ENCODE data around the gene DNAJB2. TPM values are rescaled to one million over a fixed set of nuclear protein-coding genes. Genes with fewer than 3 reads are reported as not detected.
"Not testable (repeated sequence)": the region's sequence is repeated elsewhere in the genome, so short reads cannot be mapped to it uniquely, and the experiment has no call there.

Gene DNAJB2
- total RNA-seq, 4 donors from 2014 or later, result 45.3 to 76.1 (median 54.9) TPM

DNA sequence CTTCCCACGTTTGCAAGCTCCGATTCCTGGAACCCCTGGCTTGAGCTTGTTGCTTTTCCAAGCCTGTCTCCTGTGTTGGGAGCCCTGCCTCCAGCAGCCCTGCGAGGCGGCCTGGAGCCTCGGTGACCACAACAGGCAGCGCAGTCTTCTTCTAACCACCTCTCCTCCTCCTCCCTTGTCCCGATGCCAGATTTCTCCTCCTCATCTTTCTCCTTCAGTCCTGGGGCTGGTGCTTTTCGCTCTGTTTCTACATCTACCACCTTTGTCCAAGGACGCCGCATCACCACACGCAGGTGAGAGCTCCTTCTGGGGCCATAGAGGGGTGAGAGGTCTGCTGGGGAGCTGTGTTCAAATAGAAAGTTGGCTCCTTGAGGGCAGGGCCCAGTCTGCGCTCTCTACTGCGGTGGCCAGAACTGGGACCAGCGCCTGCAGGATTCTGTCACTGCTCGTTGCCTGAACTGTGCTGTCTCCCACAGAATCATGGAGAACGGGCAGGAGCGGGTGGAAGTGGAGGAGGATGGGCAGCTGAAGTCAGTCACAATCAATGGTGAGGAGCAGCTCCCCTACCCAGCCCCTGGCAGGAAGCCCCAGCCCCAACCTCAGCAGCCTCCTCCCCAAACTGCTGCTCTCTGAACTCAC lies 3.9 kb downstream of the DNAJB2 start:
- Histone ChIP-seq H3K4me3 (no peak overlapping the region), H3K27ac (peak overlapping the region in 2 of 4 donors; percentile 19 to 49), H3K9me3 (no peaks in the 10 kb centered on the region), H3K27me3 (no peaks in the 10 kb centered on the region), H3K36me3 (peaks cover 0 to 66% of the 10 kb centered on the region in 2 donors), H3K4me1 (peaks cover 4 to 72% (median 17%) of the 10 kb centered on the region in 3 donors)
- no peak for ATAC-seq
- TF ChIP-seq POLR2A (IDR thresholded peaks at IDR 0.05), result no peak
- TF ChIP-seq EP300 (IDR thresholded peaks at IDR 0.05), result no peak
- TF ChIP-seq, protein P1, sequence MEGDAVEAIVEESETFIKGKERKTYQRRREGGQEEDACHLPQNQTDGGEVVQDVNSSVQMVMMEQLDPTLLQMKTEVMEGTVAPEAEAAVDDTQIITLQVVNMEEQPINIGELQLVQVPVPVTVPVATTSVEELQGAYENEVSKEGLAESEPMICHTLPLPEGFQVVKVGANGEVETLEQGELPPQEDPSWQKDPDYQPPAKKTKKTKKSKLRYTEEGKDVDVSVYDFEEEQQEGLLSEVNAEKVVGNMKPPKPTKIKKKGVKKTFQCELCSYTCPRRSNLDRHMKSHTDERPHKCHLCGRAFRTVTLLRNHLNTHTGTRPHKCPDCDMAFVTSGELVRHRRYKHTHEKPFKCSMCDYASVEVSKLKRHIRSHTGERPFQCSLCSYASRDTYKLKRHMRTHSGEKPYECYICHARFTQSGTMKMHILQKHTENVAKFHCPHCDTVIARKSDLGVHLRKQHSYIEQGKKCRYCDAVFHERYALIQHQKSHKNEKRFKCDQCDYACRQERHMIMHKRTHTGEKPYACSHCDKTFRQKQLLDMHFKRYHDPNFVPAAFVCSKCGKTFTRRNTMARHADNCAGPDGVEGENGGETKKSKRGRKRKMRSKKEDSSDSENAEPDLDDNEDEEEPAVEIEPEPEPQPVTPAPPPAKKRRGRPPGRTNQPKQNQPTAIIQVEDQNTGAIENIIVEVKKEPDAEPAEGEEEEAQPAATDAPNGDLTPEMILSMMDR (IDR thresholded peaks at IDR 0.05), result no peak
- TF ChIP-seq POLR2AphosphoS5 (IDR thresholded peaks at IDR 0.05), result no peak
- WGBS, 2 donors (ENCODE audit: low coverage in 1 of 2), result 70 to 90% methylated on average over 4 to 8 of the region's 17 CpGs

DNA sequence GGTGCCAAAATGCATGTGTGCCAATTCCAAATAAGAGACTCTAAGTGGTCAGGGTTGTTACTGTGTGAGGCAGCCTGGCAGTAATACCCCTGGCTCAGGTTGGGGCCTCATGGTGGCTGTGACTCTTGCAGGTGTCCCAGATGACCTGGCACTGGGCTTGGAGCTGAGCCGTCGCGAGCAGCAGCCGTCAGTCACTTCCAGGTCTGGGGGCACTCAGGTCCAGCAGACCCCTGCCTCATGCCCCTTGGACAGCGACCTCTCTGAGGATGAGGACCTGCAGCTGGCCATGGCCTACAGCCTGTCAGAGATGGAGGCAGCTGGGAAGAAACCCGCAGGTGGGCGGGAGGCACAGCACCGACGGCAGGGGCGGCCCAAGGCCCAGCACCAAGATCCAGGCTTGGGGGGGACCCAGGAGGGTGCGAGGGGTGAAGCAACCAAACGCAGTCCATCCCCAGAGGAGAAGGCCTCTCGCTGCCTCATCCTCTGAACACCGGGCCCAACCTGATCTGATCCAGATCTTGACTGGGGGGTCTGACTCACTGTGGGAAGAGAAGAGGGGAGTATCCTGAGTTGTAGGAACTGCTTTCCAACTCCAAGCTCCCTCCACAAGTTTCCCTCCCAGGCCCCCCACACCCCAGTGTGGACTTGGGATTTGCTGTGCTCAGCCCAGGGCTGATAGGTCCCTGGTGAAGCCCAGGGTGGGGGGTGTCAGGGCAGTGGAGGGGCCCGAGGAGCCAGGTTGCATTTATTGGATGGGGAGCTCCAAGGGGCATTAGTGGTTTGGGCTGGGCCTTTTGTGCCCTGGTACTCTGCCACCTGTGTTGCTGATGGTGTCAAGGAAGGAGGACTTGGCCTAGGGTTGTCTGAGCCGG lies 5.6 kb downstream of the DNAJB2 start:
- 72% methylated on average over 2 of the region's 16 CpGs; no CpG with 5 or more reads in 1 of the 2 donors for WGBS, 2 donors (ENCODE audit: low coverage in 1 of 2)
- no peak for ATAC-seq
- peak overlapping the region in 2 of 4 donors; percentile 42 to 76 for H3K27ac ChIP-seq
- TF ChIP-seq POLR2AphosphoS5 (IDR thresholded peaks at IDR 0.05), result no peak
- peaks cover 0 to 66% of the 10 kb centered on the region in 2 donors for H3K36me3 ChIP-seq
- H3K4me1 ChIP-seq, result peaks cover 0 to 70% (median 12%) of the 10 kb centered on the region in 3 donors
- H3K4me3 ChIP-seq, result no peak overlapping the region
- H3K27me3 ChIP-seq, result no peaks in the 10 kb centered on the region
- H3K9me3 ChIP-seq, result no peaks in the 10 kb centered on the region

DNA sequence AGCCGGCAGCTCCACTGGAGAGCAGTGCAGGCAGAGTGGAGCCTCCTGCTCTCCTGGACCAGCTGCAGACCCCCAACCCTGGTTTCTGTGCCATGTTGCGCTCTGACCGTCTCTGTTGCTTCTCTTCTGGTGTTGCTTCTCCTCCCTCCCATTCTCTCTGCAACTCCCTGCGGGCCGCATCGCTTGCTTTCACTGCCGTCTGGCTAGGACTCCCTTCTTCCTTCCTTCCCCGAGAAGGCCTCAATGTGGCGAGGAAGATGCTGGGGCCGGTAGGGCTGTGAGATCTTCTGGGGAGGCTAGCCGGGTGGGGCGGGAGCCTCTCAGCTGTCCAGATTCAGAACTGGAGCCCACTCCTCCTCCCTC lies 6.2 kb downstream of the DNAJB2 start:
- Histone ChIP-seq H3K4me3 (no peak overlapping the region), H3K27me3 (no peaks in the 10 kb centered on the region), H3K9me3 (no peaks in the 10 kb centered on the region), H3K27ac (peak overlapping the region in 3 of 4 donors; percentile 25 to 76 (median 56)), H3K36me3 (peaks cover 0 to 66% of the 10 kb centered on the region in 2 donors), H3K4me1 (peaks cover 0 to 70% (median 9%) of the 10 kb centered on the region in 3 donors)
- TF ChIP-seq POLR2A (IDR thresholded peaks at IDR 0.05) (no peak), POLR2AphosphoS5 (IDR thresholded peaks at IDR 0.05) (no peak), EP300 (IDR thresholded peaks at IDR 0.05) (no peak)
- TF ChIP-seq, protein P1 (IDR thresholded peaks at IDR 0.05), result no peak
- ATAC-seq, result no peak
- no CpG with 5 or more reads among the region's 12 CpGs for WGBS, 2 donors (ENCODE audit: low coverage in 1 of 2)

DNA sequence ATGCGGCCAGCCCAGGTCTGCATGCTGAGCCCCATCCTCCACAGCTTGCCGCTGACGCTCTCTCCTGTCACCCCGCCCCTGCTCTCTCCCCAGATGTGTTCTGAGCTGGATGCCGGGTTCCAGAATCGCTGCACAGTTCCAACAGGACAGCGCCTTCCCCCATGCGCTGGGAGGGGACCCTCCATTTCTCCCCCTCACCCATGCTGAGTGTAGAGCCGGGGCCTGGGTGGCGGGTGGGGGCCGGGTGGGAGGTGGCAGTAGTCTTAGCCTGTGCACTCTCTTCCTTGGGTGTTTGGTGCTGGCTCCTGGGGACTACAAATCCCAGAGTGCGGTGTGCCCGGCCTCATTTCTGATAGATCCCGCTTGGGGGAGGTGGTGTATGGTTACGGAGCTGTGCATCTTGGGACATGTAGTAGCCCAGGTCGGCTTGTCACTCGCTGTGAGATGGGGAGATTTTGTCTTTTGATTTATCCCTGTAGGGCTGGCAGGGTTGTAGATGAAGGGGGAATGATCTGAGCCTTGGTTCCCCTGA lies 6.8 kb downstream of the DNAJB2 start:
- peak overlapping the region in 3 of 4 donors; percentile 25 to 76 (median 56) for H3K27ac ChIP-seq
- peaks cover 0 to 60% of the 10 kb centered on the region in 2 donors for H3K36me3 ChIP-seq
- H3K4me3 ChIP-seq, result no peak overlapping the region
- no peaks in the 10 kb centered on the region for H3K27me3 ChIP-seq
- TF ChIP-seq, protein P1 (IDR thresholded peaks at IDR 0.05), result no peak
- no peak for TF ChIP-seq EP300 (IDR thresholded peaks at IDR 0.05)
- TF ChIP-seq POLR2A (IDR thresholded peaks at IDR 0.05), result no peak
- TF ChIP-seq POLR2AphosphoS5 (IDR thresholded peaks at IDR 0.05), result no peak
- no CpG with 5 or more reads among the region's 17 CpGs for WGBS, 2 donors (ENCODE audit: low coverage in 1 of 2)
- ATAC-seq, result peak; percentile 43
- peaks cover 0 to 64% (median 6%) of the 10 kb centered on the region in 3 donors for H3K4me1 ChIP-seq
- H3K9me3 ChIP-seq, result no peaks in the 10 kb centered on the region

DNA sequence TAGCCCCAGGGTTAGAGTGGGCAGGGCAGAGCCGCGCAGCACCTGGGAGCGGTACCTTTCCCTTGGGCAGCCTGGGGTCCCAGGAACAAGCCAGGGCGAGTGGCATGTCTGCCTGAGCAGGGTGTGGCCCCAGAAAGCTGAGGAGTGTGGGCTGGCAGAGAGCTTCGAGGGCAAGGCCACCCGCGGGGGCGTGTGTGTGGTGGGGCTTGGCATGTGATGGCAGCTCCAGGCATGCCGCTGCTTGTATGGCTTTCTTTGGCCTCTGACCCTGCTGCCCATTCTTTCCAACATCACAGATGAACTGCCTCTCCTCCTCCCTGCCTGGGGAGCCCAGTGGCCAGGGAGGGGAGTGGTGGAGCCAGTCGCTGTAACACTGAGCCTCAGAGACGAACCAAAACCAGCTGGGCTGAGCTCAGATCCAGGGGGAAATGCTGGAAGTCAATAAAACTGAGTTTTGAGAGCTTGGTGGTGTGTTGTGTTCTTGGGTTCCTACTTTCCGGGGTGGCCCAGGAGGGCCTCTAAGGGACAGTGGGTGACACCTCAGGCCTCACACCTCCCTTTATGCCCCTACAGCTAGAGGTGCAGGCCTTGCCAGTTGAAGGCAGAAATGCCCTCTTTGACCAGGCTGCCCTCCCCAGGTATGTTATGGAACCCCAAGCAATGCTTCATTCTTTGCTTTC lies 7.4 kb downstream of the DNAJB2 start:
- ATAC-seq, result no peak

DNA sequence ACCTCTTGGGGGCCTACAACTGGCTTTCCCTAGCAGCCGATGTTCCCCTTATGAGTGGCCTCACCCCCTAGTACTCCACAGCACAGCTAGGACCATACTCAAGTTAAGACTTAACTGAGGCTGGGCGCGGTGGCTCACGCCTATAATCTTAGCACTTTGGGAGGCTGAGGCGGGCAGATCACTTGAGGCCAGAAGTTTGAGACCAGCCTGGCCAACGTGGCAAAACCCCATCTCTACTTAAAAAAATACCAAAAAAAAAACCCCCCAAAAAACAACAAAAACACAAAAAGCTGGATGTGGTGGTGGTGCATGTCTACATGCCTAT lies 7.9 kb downstream of the DNAJB2 start:
- Histone ChIP-seq H3K27ac (peak overlapping the region in 3 of 4 donors; percentile 25 to 76 (median 56)), H3K4me1 (peaks cover 0 to 53% (median 6%) of the 10 kb centered on the region in 3 donors), H3K36me3 (peaks cover 0 to 48% of the 10 kb centered on the region in 2 donors)
- not testable (repeated sequence) for H3K9me3 ChIP-seq, H3K4me3 ChIP-seq, ATAC-seq, H3K27me3 ChIP-seq
- WGBS, 2 donors (ENCODE audit: low coverage in 1 of 2), result no CpG with 5 or more reads among the region's 6 CpGs

More for the DNA sequence above, 7.4 kb downstream of the DNAJB2 start:
- peak overlapping the region in 3 of 4 donors; percentile 25 to 76 (median 56) for H3K27ac ChIP-seq
- peaks cover 0 to 58% (median 6%) of the 10 kb centered on the region in 3 donors for H3K4me1 ChIP-seq
- H3K27me3 ChIP-seq, result no peaks in the 10 kb centered on the region
- H3K9me3 ChIP-seq, result no peaks in the 10 kb centered on the region
- peaks cover 0 to 53% of the 10 kb centered on the region in 2 donors for H3K36me3 ChIP-seq
- H3K4me3 ChIP-seq, result no peak overlapping the region
- 52% methylated on average over 2 of the region's 12 CpGs; no CpG with 5 or more reads in 1 of the 2 donors for WGBS, 2 donors (ENCODE audit: low coverage in 1 of 2)
- TF ChIP-seq POLR2A (IDR thresholded peaks at IDR 0.05), result no peak

Measured in gastroesophageal sphincter (tissue), 4 donors.